H1 (cell line): ENCODE data around the gene PRSS21. TPM values are rescaled to one million over a fixed set of nuclear protein-coding genes. Genes with fewer than 3 reads are reported as not detected.

Source experiments
- CTCF ChIA-PET: fragments of 300-600 bp; sonication (Branson Sonifier 250); formaldehyde crosslinking; loops from one replicate; lab custom pipeline; 2021; ENCODE audit not compliant: partially characterized antibody; lab: Charles Lee
- POLR2A ChIA-PET: fragments of 300-600 bp; sonication (Branson Sonifier 250); formaldehyde crosslinking; loops from one replicate; lab custom pipeline; 2021; ENCODE audit warnings: inconsistent platforms; ENCODE audit not compliant: partially characterized antibody; lab: Charles Lee
- DNase-seq, 2 experiments: peaks; one replicate each; pipeline versions ENCODE4 v3.0.0 to v3.0.0-alpha.2; 2010 to 2022; ENCODE audit warnings: low spot score in 2 of 2, low read depth in 1 of 2, mixed read lengths in 1 of 2
- FAIRE-seq: peaks from 2 replicates; lab custom pipeline; 2011; peaks lifted over from hg19 to GRCh38; lab: Jason Lieb, UNC
- H2AFZ ChIP-seq: 2 replicates; pipeline ENCODE4 v1.8.1; 2012; ENCODE audit warnings: low read length, inconsistent platforms
- H2AK5ac ChIP-seq: 2 replicates; pipeline ENCODE4 v1.6.1; 2013; ENCODE audit warnings: low read depth, low read length
- H2BK120ac ChIP-seq: replicated peaks from 2 replicates; pipeline ENCODE3; 2013; ENCODE audit warnings: low read depth, low read length, inconsistent platforms
- H2BK12ac ChIP-seq: 2 replicates; pipeline ENCODE4 v1.6.1; 2013; ENCODE audit warnings: low read depth, low read length
- H2BK15ac ChIP-seq: 2 replicates; pipeline ENCODE4 v1.6.1; 2013; ENCODE audit warnings: low read length
- H2BK20ac ChIP-seq: 2 replicates; pipeline ENCODE4 v1.6.1; 2013; ENCODE audit warnings: low read length
- H2BK5ac ChIP-seq: 2 replicates; pipeline ENCODE4 v1.6.1; 2013; ENCODE audit warnings: low read depth, low read length
- H3K14ac ChIP-seq: 2 replicates; pipeline ENCODE4 v1.6.1; 2013; ENCODE audit warnings: inconsistent platforms; ENCODE audit not compliant: insufficient read length
- H3K18ac ChIP-seq: 2 replicates; pipeline ENCODE4 v1.6.1; 2013; ENCODE audit warnings: low read length; ENCODE audit errors: extremely low read depth
- H3K23ac ChIP-seq: 2 replicates; pipeline ENCODE4 v1.6.1; 2013; ENCODE audit warnings: inconsistent platforms; ENCODE audit not compliant: insufficient read length
- H3K23me2 ChIP-seq: 2 replicates; pipeline ENCODE4 v1.6.1; 2013; ENCODE audit warnings: low read depth, low read length
- H3K27ac ChIP-seq: 2 replicates; pipeline ENCODE4 v1.6.1; 2011; ENCODE audit warnings: low read depth, low read length, inconsistent platforms
- H3K27me3 ChIP-seq, 4 experiments: replicated peaks in 1 of 4; 1 replicate in 1 of 4; 2 replicates in 3 of 4; pipeline versions ENCODE4 v1.6.1 to v1.8.1; 2011 to 2013; ENCODE audit warnings: low read length in 3 of 4, mild to moderate bottlenecking in 3 of 4, inconsistent platforms in 2 of 4, mixed read lengths in 2 of 4, moderate library complexity in 1 of 4; ENCODE audit not compliant: control insufficient read depth in 3 of 4, insufficient read depth in 3 of 4; ENCODE audit errors: extremely low read depth in 1 of 4
- H3K36me3 ChIP-seq, 4 experiments: 2 replicates each; pipeline versions ENCODE4 v1.6.1 to v1.8.1; 2011 to 2013; ENCODE audit warnings: mild to moderate bottlenecking in 4 of 4, low read length in 3 of 4, moderate library complexity in 2 of 4, control low read depth in 1 of 4, inconsistent platforms in 1 of 4; ENCODE audit not compliant: insufficient read depth in 4 of 4, control insufficient read depth in 2 of 4
- H3K4ac ChIP-seq: replicated peaks from 2 replicates; pipeline ENCODE3; 2013; ENCODE audit warnings: low read length, low read depth, mixed read lengths, inconsistent platforms; ENCODE audit not compliant: insufficient read length
- H3K4me1 ChIP-seq, 4 experiments: replicated peaks in 1 of 4; 1 replicate in 1 of 4; 2 replicates in 3 of 4; pipeline versions ENCODE4 v1.6.1 to v1.8.1; 2011 to 2013; ENCODE audit warnings: low read length in 3 of 4, inconsistent platforms in 2 of 4, mixed read lengths in 1 of 4; ENCODE audit not compliant: insufficient read depth in 4 of 4, control insufficient read depth in 3 of 4
- H3K4me2 ChIP-seq, 2 experiments: 2 replicates each; pipeline versions ENCODE4 v1.6.1 to v1.8.1; 2011 to 2013; ENCODE audit warnings: low read depth in 2 of 2, low read length in 2 of 2, control low read depth in 1 of 2, inconsistent platforms in 1 of 2, mild to moderate bottlenecking in 1 of 2; ENCODE audit not compliant: insufficient read depth in 1 of 2
- H3K4me3 ChIP-seq, 4 experiments: fragments of 200-600, 300-600 bp in 1 of 4; sonication (generic), shearing (Covaris generic), sonication (Bioruptor Twin) in 1 of 4; 2 replicates each; pipeline versions ENCODE4 v1.5.1 to v1.8.1; 2011 to 2016; ENCODE audit warnings: low read length in 4 of 4, low read depth in 3 of 4, control low read depth in 2 of 4, inconsistent platforms in 2 of 4, mild to moderate bottlenecking in 2 of 4, mixed read lengths in 1 of 4, moderate library complexity in 1 of 4; ENCODE audit not compliant: insufficient read depth in 2 of 4; ENCODE audit errors: extremely low read depth in 1 of 4
- H3K56ac ChIP-seq: replicated peaks from 2 replicates; pipeline ENCODE3; 2013; ENCODE audit warnings: low read depth, mild to moderate bottlenecking, mixed read lengths, low read length, inconsistent platforms; ENCODE audit not compliant: insufficient read length
- H3K79me1 ChIP-seq: 2 replicates; pipeline ENCODE4 v1.6.1; 2013; ENCODE audit warnings: low read depth, low read length, control low read depth
- H3K79me2 ChIP-seq, 2 experiments: 2 replicates each; pipeline versions ENCODE4 v1.6.1 to v1.8.1; 2012 to 2013; ENCODE audit warnings: low read length in 2 of 2, mild to moderate bottlenecking in 2 of 2, inconsistent platforms in 1 of 2; ENCODE audit not compliant: insufficient read depth in 2 of 2, control insufficient read depth in 1 of 2
- H3K9ac ChIP-seq, 4 experiments: replicated peaks in 1 of 4; 1 replicate in 1 of 4; 2 replicates in 3 of 4; pipeline versions ENCODE4 v1.6.1 to v1.8.1; 2011 to 2013; ENCODE audit warnings: low read depth in 3 of 4, low read length in 3 of 4, control low read depth in 2 of 4, mild to moderate bottlenecking in 2 of 4, moderate library complexity in 2 of 4, inconsistent platforms in 1 of 4; ENCODE audit errors: extremely low read depth in 1 of 4
- H3K9me3 ChIP-seq, 2 experiments: 2 replicates each; pipeline versions ENCODE4 v1.6.1 to v1.8.1; 2012 to 2013; ENCODE audit warnings: mild to moderate bottlenecking in 2 of 2, moderate library complexity in 2 of 2, control low read depth in 1 of 2, inconsistent platforms in 1 of 2, low read depth in 1 of 2, low read length in 1 of 2, mixed read lengths in 1 of 2; ENCODE audit not compliant: insufficient read depth in 2 of 2
- H4K20me1 ChIP-seq, 2 experiments: replicated peaks in 1 of 2; 2 replicates each; pipeline versions ENCODE3 to v1.8.1; 2011 to 2013; ENCODE audit warnings: inconsistent platforms in 2 of 2, low read length in 2 of 2, mild to moderate bottlenecking in 1 of 2; ENCODE audit not compliant: insufficient read depth in 2 of 2, control insufficient read depth in 1 of 2
- H4K5ac ChIP-seq: 2 replicates; pipeline ENCODE4 v1.6.1; 2013; ENCODE audit warnings: low read length, low read depth, mixed read lengths, inconsistent platforms; ENCODE audit not compliant: insufficient read length
- H4K8ac ChIP-seq: 2 replicates; pipeline ENCODE4 v1.8.0; 2013; ENCODE audit warnings: mild to moderate bottlenecking, moderate library complexity, low read length, inconsistent platforms; ENCODE audit not compliant: insufficient read depth; ENCODE audit errors: extremely low read depth
- H4K91ac ChIP-seq: replicated peaks from 2 replicates; pipeline ENCODE3; 2013; ENCODE audit warnings: low read length, mixed read lengths, inconsistent platforms; ENCODE audit not compliant: insufficient read length
- ASH2L ChIP-seq: fragments of 200-600, 300-600 bp; sonication (generic); IDR thresholded peaks from one replicate; pipeline ENCODE4 v1.7.1; 2017; ENCODE audit warnings: low read length
- BACH1 ChIP-seq: IDR thresholded peaks from 2 replicates; pipeline ENCODE4 v1.6.1; 2012; ENCODE audit warnings: low read length, improper control_type of control experiment
- BCL11A ChIP-seq, 2 experiments: IDR thresholded peaks; one replicate each; pipeline ENCODE4 v1.6.1; 2011; ENCODE audit warnings: low read depth in 2 of 2, low read length in 2 of 2, mild to moderate bottlenecking in 2 of 2
- CREB1 ChIP-seq: IDR thresholded peaks from 2 replicates; pipeline ENCODE4 v1.6.1; 2012; ENCODE audit warnings: inconsistent platforms
- HDAC6 ChIP-seq: IDR thresholded peaks from one replicate; pipeline ENCODE4 v1.7.1; 2012; ENCODE audit warnings: low read depth, mild to moderate bottlenecking, inconsistent platforms, low read length, moderate library complexity
- KDM1A ChIP-seq: fragments of 200-600, 300-600 bp; sonication (generic); IDR thresholded peaks from 2 replicates; pipeline ENCODE4 v1.7.1; 2016; ENCODE audit warnings: mild to moderate bottlenecking, low read length, borderline replicate concordance
- KDM4A ChIP-seq: IDR thresholded peaks from one replicate; pipeline ENCODE4 v1.7.1; 2012; ENCODE audit warnings: low read depth, mild to moderate bottlenecking, moderate library complexity, low read length, inconsistent platforms; ENCODE audit not compliant: severe bottlenecking
- PHF8 ChIP-seq: fragments of 200-600 bp; sonication (generic); conservative IDR thresholded peaks from 2 replicates; pipeline ENCODE4 v1.7.1; 2012; ENCODE audit warnings: low read depth, mild to moderate bottlenecking, inconsistent platforms, low read length, moderate library complexity
- POLR2AphosphoS5 ChIP-seq: IDR thresholded peaks from 2 replicates; pipeline ENCODE4 v1.6.1; 2011; ENCODE audit warnings: low read depth, low read length
- SP1 ChIP-seq: IDR thresholded peaks from 2 replicates; pipeline ENCODE4 v1.6.1; 2011; ENCODE audit warnings: low read depth, low read length
- SP2 ChIP-seq: IDR thresholded peaks from 2 replicates; pipeline ENCODE4 v1.6.1; 2012; ENCODE audit warnings: mild to moderate bottlenecking, low read length, inconsistent platforms
- SP4 ChIP-seq: IDR thresholded peaks from 2 replicates; pipeline ENCODE4 v1.6.1; 2012; ENCODE audit warnings: low read length, inconsistent platforms
- SUZ12 ChIP-seq: fragments of 200-600 bp; sonication (generic); IDR thresholded peaks from 2 replicates; pipeline ENCODE4 v1.6.1; 2012; ENCODE audit warnings: mild to moderate bottlenecking, inconsistent platforms, low read length, moderate library complexity, mixed read lengths
- WGBS, 2 experiments: shearing (Covaris generic) in 1 of 2; methylation state at CpG; one replicate each; pipeline versions ENCODE4 v1.1.6 to v1.1.7; 2013 to 2015; ENCODE audit warnings: low lambda C conversion rate in 2 of 2, mixed read lengths in 2 of 2, inconsistent platforms in 1 of 2, low coverage in 1 of 2, missing lambda C conversion rate in 1 of 2; ENCODE audit not compliant: insufficient replicate concordance in 2 of 2, insufficient coverage in 1 of 2, insufficient read length in 1 of 2; ENCODE audit errors: extremely low coverage in 1 of 2, missing lambda C conversion rate in 1 of 2; 5-methylcytosine and 5-hydroxymethylcytosine counted together
- polyA plus RNA-seq, 7 experiments: library from polyadenylated mRNA; depleted of rRNA in 3 of 7; stranded (reverse) in 5 of 7; unstranded in 2 of 7; fragments of >200 nt in 5 of 7; fragments of 200-250 nt in 2 of 7; gene quantifications; 1 replicate in 5 of 7; 2 replicates in 1 of 7; 4 replicates in 1 of 7; pipeline versions ENCODE4 v1.2.1 to v1.2.3, GENCODE V29; 2011 to 2013; ENCODE audit warnings: missing spikeins in 2 of 7, mixed read lengths in 2 of 7
- total RNA-seq: library from RNA; stranded (reverse); fragmentation: NEBNext Ultra II Directional; extraction: Animal tissue kit (Norgen Biotek cat#: 25700); gene quantifications from 2 replicates; pipeline ENCODE4 v1.2.1, GENCODE V29; 2021
- TF ChIP-seq, protein P1 (sequence below): IDR thresholded peaks from 2 replicates; pipeline ENCODE4 v1.6.1; 2011; ENCODE audit warnings: low read length, improper control_type of control experiment

PRSS21 gene
- total and polyA plus RNA-seq, 2 of the 8 experiments (the other 6 are each of a cell fraction or from before 2014, with no cell fraction given), result 0.76 to 1.0 TPM

DNA sequence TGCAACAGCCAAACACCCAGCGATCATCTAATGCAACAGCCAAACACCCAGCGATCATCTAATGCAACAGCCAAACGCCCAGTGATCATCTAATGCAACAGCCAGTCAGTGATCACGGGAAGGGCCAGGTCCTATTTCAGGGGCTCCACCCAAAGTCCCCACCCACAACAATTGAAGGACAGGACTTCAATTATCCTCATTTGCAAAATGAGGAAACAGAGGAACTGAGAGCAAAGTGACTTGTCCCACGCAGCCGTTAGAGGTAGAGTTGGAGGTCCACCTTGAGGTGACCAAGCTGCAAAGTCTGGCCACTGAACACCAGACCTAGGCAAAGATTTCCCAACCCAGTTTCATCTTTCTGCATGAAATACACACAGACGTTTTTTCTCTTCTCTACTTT lies 16.7 kb downstream of the PRSS21 start:
- 73% methylated on average over 7 of the region's 7 CpGs; no CpG with 5 or more reads in 1 of the 2 experiments for WGBS, 2 experiments
- H4K20me1 ChIP-seq, result peaks cover 0 to 2% of the 10 kb centered on the region in 2 experiments

More for the DNA sequence above, 16.7 kb downstream of the PRSS21 start:
- peaks cover 0 to 2% (median 0%) of the 10 kb centered on the region in 4 experiments; a peak in 1 of 7 replicates for H3K27me3 ChIP-seq
- no peak overlapping the region for H4K8ac ChIP-seq
- H3K18ac ChIP-seq, result no peak overlapping the region
- DNase-seq (no peak), FAIRE-seq (no peak)
- no peak overlapping the region for H4K91ac ChIP-seq
- no peak overlapping the region for H2BK5ac ChIP-seq
- H3K36me3 ChIP-seq, result no peaks in the 10 kb centered on the region
- H2BK12ac ChIP-seq, result no peak overlapping the region
- no peak overlapping the region for H3K56ac ChIP-seq
- H3K4me2 ChIP-seq, result no peak overlapping the region
- no peaks in the 10 kb centered on the region for H3K79me2 ChIP-seq
- H3K79me1 ChIP-seq, result no peaks in the 10 kb centered on the region
- no peak overlapping the region for H3K23ac ChIP-seq
- H2BK15ac ChIP-seq, result no peak overlapping the region
- no peak overlapping the region for H2AK5ac ChIP-seq
- no peak overlapping the region for H3K4ac ChIP-seq
- H3K9ac ChIP-seq, result no peak overlapping the region
- H2BK120ac ChIP-seq, result no peak overlapping the region
- no peak overlapping the region for H3K27ac ChIP-seq
- H3K9me3 ChIP-seq, result no peaks in the 10 kb centered on the region
- peaks cover 0 to 9% (median 2%) of the 10 kb centered on the region in 4 experiments; a peak in 5 of 7 replicates for H3K4me1 ChIP-seq
- H3K14ac ChIP-seq, result no peak overlapping the region
- H2BK20ac ChIP-seq, result no peak overlapping the region
- H3K23me2 ChIP-seq, result peaks cover 14% of the 10 kb centered on the region; the same call in 1 of the 2 replicates
- TF ChIP-seq SUZ12 (no peak), ASH2L (no peak), SP4 (no peak), HDAC6 (no peak), BCL11A (IDR thresholded peaks at IDR 0.05; ENCODE audit: low read depth in 2 of 2, low read length in 2 of 2) (no peak), SP2 (no peak), KDM4A (no peak), SP1 (no peak), BACH1 (no peak), CREB1 (no peak), PHF8 (no peak), POLR2AphosphoS5 (no peak), KDM1A (no peak)
- TF ChIP-seq, protein P1, sequence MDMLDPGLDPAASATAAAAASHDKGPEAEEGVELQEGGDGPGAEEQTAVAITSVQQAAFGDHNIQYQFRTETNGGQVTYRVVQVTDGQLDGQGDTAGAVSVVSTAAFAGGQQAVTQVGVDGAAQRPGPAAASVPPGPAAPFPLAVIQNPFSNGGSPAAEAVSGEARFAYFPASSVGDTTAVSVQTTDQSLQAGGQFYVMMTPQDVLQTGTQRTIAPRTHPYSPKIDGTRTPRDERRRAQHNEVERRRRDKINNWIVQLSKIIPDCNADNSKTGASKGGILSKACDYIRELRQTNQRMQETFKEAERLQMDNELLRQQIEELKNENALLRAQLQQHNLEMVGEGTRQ, result no peak
- ChIA-PET POLR2A (no interaction called here), CTCF (interaction anchor here (0.6 to 0.8 kb wide), 2 partner anchors 9 to 776 kb away, joined by 3 to 4 read pairs; no protein-coding TSS in a partner anchor)
- no peak overlapping the region for H2AFZ ChIP-seq
- H3K4me3 ChIP-seq, result no peak overlapping the region
- no peak overlapping the region for H4K5ac ChIP-seq
